ENCODE data around the gene ENDOD1. TPM values are rescaled to one million over a fixed set of nuclear protein-coding genes. Genes with fewer than 3 reads are reported as not detected.
"Not testable (repeated sequence)": the region's sequence is repeated elsewhere in the genome, so short reads cannot be mapped to it uniquely, and the experiment has no call there.

Gene ENDOD1
- polyA plus RNA-seq, 2 of the 4 experiments (the other 2 are of a cell fraction), result 8.3 to 8.8 TPM

DNA sequence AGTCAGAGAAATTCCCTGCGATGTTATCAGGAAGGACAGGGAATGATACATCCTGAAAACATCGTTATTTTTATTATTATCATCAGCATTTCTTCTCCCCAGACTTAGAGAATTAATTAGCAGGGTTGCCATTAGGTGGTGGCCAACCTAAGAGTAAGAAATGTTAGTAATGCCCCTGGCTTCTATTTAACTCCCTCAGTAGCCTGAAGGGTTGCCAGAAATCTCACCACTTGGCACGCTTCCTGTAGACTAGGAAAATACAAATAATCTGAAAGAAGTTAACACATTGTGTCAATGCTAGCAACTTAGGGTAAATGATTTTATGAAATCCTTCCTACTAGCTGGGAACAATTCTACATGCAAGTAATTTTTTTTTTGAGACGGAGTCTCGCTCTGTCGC lies 45.5 kb downstream of the ENDOD1 start (continued):
- TF ChIP-seq NFE2L2 (conservative IDR thresholded peaks at IDR 0.05; ENCODE audit: low read length) (no peak), MAFK (IDR thresholded peaks at IDR 0.05; ENCODE audit: partially characterized antibody) (no peak)
- TF ChIP-seq, protein P1, sequence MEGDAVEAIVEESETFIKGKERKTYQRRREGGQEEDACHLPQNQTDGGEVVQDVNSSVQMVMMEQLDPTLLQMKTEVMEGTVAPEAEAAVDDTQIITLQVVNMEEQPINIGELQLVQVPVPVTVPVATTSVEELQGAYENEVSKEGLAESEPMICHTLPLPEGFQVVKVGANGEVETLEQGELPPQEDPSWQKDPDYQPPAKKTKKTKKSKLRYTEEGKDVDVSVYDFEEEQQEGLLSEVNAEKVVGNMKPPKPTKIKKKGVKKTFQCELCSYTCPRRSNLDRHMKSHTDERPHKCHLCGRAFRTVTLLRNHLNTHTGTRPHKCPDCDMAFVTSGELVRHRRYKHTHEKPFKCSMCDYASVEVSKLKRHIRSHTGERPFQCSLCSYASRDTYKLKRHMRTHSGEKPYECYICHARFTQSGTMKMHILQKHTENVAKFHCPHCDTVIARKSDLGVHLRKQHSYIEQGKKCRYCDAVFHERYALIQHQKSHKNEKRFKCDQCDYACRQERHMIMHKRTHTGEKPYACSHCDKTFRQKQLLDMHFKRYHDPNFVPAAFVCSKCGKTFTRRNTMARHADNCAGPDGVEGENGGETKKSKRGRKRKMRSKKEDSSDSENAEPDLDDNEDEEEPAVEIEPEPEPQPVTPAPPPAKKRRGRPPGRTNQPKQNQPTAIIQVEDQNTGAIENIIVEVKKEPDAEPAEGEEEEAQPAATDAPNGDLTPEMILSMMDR (IDR thresholded peaks at IDR 0.05), result no peak

DNA sequence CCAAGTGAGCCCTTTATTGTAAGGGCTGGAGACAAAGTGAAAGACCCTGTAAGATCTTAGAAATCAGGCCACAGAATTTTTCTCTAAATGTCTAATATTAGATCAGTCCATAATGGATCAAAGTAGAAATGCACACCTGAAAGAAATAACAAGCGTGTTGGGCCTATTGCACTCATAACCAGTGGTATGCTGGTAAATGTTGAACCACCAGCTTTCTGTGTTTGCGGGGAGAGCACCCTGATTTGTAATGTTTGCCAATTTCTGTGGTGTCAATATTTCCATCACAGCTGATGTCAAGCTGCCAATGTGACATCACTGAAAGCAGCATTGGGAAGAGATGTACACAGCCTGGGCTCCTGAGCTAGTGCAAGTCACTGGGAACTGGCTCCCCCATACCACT lies 46.2 kb downstream of the ENDOD1 start:
- DNase-seq (ENCODE audit: low read depth in 1 of 2, low spot score in 1 of 2), result no peak
- H3K27ac ChIP-seq, result no peak overlapping the region
- no peaks in the 10 kb centered on the region for H3K9me3 ChIP-seq
- ChIA-PET CTCF (interaction anchor here (0.8 to 0.9 kb wide), 2 partner anchors 12 to 33 kb away, joined by 4 read pairs; no protein-coding TSS in a partner anchor), POLR2A (no interaction called here)
- no peak for ATAC-seq
- FAIRE-seq, result no peak
- H3K4me1 ChIP-seq, result peaks cover 3% of the 10 kb centered on the region; the same call in 1 of the 3 replicates
- H3K4me2 ChIP-seq, result no peak overlapping the region
- TF ChIP-seq EHF (CRISPR knock-in tag; IDR thresholded peaks at IDR 0.05) (no peak), HOXB13 (CRISPR knock-in tag; IDR thresholded peaks at IDR 0.05; ENCODE audit: low read depth) (no peak), EP300 (IDR thresholded peaks at IDR 0.05) (no peak), HOXA7 (CRISPR knock-in tag; IDR thresholded peaks at IDR 0.05) (no peak), NPAS2 (CRISPR knock-in tag; IDR thresholded peaks at IDR 0.05; ENCODE audit: borderline replicate concordance) (no peak), CBX2 (IDR thresholded peaks at IDR 0.05; ENCODE audit: borderline replicate concordance, low read depth) (no peak), SREBF2 (IDR thresholded peaks at IDR 0.05) (no peak), POLR2AphosphoS2 (conservative IDR thresholded peaks at IDR 0.05; ENCODE audit: low read length) (no peak), NR3C1 (IDR thresholded peaks at IDR 0.05) (no peak), TP53 (CRISPR knock-in tag; IDR thresholded peaks at IDR 0.05) (no peak), NFE2L2 (conservative IDR thresholded peaks at IDR 0.05; ENCODE audit: low read length) (no peak), FOXS1 (CRISPR knock-in tag; IDR thresholded peaks at IDR 0.05) (no peak), FOSL2 (IDR thresholded peaks at IDR 0.05) (no peak), FOSL2 (CRISPR knock-in tag; IDR thresholded peaks at IDR 0.05) (no peak)
- TF ChIP-seq, protein P2, sequence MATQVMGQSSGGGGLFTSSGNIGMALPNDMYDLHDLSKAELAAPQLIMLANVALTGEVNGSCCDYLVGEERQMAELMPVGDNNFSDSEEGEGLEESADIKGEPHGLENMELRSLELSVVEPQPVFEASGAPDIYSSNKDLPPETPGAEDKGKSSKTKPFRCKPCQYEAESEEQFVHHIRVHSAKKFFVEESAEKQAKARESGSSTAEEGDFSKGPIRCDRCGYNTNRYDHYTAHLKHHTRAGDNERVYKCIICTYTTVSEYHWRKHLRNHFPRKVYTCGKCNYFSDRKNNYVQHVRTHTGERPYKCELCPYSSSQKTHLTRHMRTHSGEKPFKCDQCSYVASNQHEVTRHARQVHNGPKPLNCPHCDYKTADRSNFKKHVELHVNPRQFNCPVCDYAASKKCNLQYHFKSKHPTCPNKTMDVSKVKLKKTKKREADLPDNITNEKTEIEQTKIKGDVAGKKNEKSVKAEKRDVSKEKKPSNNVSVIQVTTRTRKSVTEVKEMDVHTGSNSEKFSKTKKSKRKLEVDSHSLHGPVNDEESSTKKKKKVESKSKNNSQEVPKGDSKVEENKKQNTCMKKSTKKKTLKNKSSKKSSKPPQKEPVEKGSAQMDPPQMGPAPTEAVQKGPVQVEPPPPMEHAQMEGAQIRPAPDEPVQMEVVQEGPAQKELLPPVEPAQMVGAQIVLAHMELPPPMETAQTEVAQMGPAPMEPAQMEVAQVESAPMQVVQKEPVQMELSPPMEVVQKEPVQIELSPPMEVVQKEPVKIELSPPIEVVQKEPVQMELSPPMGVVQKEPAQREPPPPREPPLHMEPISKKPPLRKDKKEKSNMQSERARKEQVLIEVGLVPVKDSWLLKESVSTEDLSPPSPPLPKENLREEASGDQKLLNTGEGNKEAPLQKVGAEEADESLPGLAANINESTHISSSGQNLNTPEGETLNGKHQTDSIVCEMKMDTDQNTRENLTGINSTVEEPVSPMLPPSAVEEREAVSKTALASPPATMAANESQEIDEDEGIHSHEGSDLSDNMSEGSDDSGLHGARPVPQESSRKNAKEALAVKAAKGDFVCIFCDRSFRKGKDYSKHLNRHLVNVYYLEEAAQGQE (IDR thresholded peaks at IDR 0.05), result no peak
- TF ChIP-seq, protein P3, sequence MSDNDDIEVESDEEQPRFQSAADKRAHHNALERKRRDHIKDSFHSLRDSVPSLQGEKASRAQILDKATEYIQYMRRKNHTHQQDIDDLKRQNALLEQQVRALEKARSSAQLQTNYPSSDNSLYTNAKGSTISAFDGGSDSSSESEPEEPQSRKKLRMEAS (IDR thresholded peaks at IDR 0.05), result no peak
- TF ChIP-seq, protein P4, sequence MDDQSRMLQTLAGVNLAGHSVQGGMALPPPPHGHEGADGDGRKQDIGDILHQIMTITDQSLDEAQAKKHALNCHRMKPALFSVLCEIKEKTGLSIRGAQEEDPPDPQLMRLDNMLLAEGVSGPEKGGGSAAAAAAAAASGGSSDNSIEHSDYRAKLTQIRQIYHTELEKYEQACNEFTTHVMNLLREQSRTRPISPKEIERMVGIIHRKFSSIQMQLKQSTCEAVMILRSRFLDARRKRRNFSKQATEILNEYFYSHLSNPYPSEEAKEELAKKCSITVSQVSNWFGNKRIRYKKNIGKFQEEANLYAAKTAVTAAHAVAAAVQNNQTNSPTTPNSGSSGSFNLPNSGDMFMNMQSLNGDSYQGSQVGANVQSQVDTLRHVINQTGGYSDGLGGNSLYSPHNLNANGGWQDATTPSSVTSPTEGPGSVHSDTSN (IDR thresholded peaks at IDR 0.05), result no peak
- 92% methylated on average over 2 of the region's 2 CpGs for WGBS (ENCODE audit: missing lambda C conversion rate)
- no peak overlapping the region for H3K4me3 ChIP-seq

DNA sequence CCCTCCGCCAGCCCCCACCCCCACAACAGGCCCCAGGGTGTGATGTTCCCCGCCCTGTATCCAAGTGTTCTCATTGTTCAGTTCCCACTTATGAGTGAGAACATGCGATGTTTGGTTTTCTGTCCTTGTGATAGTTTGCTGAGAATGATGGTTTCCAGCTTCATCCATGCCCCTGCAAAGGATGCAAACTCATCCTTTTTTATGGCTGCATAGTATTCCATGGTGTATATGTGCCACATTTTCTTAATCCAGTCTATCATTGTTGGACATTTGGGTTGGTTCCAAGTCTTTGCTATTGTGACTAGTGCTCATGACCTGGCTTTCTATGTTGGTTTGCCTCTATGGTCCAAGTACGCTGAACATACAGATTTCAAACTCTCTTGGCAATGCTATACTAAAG lies 47.1 kb downstream of the ENDOD1 start:
- H3K9me3 ChIP-seq; ATAC-seq; FAIRE-seq; H3K4me1 ChIP-seq; H3K27ac ChIP-seq; DNase-seq (ENCODE audit: low read depth in 1 of 2, low spot score in 1 of 2); POLR2A ChIA-PET; H3K4me2 ChIP-seq; H3K4me3 ChIP-seq: not testable (repeated sequence)
- 90% methylated on average over 2 of the region's 4 CpGs for WGBS (ENCODE audit: missing lambda C conversion rate)
- CTCF ChIA-PET, result interaction anchor here (1.2 to 1.3 kb wide), 2 partner anchors 15 to 46 kb away, joined by 3 read pairs; partner anchors contain the start of gene ENDOD1

Measured in A549 (cell line).